Ishikawa (cell line): ENCODE results near the gene ZW10.

Source experiments
- TAF1 ChIP-seq: IDR thresholded peaks from 2 replicates; pipeline ENCODE4 v1.6.1; 2012; ENCODE audit warnings: low read depth, mild to moderate bottlenecking
- TF ChIP-seq, protein P1 (sequence below): IDR thresholded peaks from 2 replicates; pipeline ENCODE4 v1.6.1; 2012; ENCODE audit warnings: low read depth, mild to moderate bottlenecking

DNA sequence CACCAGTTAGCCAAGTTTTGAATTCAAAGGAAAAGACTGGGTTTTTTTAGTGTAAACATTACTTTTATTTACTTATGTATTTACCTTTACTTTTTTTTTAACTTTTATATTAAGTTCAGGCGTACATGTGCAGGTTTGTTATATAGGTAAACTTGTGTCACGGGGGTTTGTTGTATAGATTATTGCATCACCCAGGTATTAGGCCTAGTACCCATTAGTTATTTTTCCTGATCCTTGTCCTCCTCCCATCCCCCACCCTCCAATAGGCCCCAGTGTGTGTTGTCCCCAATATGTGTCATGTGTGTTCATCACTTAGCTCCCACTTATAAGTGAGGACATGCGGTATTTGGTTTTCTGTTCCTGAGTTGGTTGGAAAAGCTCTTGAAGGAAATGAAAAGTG lies 20.6 kb downstream of the ZW10 start:
- TF ChIP-seq TAF1: no peak
- TF ChIP-seq, protein P1, sequence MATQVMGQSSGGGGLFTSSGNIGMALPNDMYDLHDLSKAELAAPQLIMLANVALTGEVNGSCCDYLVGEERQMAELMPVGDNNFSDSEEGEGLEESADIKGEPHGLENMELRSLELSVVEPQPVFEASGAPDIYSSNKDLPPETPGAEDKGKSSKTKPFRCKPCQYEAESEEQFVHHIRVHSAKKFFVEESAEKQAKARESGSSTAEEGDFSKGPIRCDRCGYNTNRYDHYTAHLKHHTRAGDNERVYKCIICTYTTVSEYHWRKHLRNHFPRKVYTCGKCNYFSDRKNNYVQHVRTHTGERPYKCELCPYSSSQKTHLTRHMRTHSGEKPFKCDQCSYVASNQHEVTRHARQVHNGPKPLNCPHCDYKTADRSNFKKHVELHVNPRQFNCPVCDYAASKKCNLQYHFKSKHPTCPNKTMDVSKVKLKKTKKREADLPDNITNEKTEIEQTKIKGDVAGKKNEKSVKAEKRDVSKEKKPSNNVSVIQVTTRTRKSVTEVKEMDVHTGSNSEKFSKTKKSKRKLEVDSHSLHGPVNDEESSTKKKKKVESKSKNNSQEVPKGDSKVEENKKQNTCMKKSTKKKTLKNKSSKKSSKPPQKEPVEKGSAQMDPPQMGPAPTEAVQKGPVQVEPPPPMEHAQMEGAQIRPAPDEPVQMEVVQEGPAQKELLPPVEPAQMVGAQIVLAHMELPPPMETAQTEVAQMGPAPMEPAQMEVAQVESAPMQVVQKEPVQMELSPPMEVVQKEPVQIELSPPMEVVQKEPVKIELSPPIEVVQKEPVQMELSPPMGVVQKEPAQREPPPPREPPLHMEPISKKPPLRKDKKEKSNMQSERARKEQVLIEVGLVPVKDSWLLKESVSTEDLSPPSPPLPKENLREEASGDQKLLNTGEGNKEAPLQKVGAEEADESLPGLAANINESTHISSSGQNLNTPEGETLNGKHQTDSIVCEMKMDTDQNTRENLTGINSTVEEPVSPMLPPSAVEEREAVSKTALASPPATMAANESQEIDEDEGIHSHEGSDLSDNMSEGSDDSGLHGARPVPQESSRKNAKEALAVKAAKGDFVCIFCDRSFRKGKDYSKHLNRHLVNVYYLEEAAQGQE: no peak
